ENCODE data around the gene DYDC2. TPM values are rescaled to one million over a fixed set of nuclear protein-coding genes. Genes with fewer than 3 reads are reported as not detected.
A peak's percentile ranks its signal among the peaks of the same experiment; 100 is the strongest.

DYDC2 gene
- total RNA-seq, result 10 to 100 TPM in 1 of 2 donors, 1 to 10 TPM in 1; 3.1 to 11.8 TPM
- polyA plus RNA-seq (ENCODE audit: insufficient read length in 2 of 2), result 10 to 100 TPM in 1 of 2 donors, 1 to 10 TPM in 1; 9.2 to 10.2 TPM
- long read RNA-seq, donor 1, partial matches to known transcripts, result 0 of 4 reads
- long read RNA-seq, donor 1, other reads (novel, unspliced or antisense), result 0 of 4 reads
- long read RNA-seq, donor 2, partial matches to known transcripts, result 0 of 1 reads
- long read RNA-seq, donor 2, other reads (novel, unspliced or antisense), result 0 of 1 reads
- long read RNA-seq, donor 3, partial matches to known transcripts, result 0 of 1 reads
- long read RNA-seq, donor 3, other reads (novel, unspliced or antisense), result 0 of 1 reads
- long read RNA-seq, donor 4, partial matches to known transcripts, result 0 of 1 reads
- long read RNA-seq, donor 4, other reads (novel, unspliced or antisense), result 0 of 1 reads

GRCh38 chr10:80356563-80356988 lies at the start of gene DYDC2, which contains the start of gene DYDC1:
Gene DYDC2, plus strand, starts transcription at chr10:80356781. Its CDS starts 5,663 bp downstream, at chr10:80362444.
Gene DYDC1, minus strand, starts transcription at chr10:80356755. Its CDS starts 4,154 bp downstream, at chr10:80352601.
- H3K4me3 ChIP-seq (ENCODE audit: low read depth, low read length), result peak within 1 kb of the TSS; percentile 48
- WGBS (ENCODE audit: insufficient coverage), result under 1% methylated on average over 43 of the region's 43 CpGs
- H3K4me1 ChIP-seq (ENCODE audit: control insufficient read depth, insufficient read depth, low read length), result peaks cover 16% of the 10 kb centered on the region
- H3K9me3 ChIP-seq (ENCODE audit: control insufficient read depth, insufficient read depth, low read length), result no peaks in the 10 kb centered on the region
- H3K27ac ChIP-seq (ENCODE audit: low read depth, low read length), result no peak within 1 kb of the TSS
- DNase-seq (ENCODE audit: low read depth in 4 of 6, low spot score in 6 of 6), result peak; percentile 19 to 97 (median 56)
- peaks cover 2% of the 10 kb centered on the region for H3K27me3 ChIP-seq (ENCODE audit: control insufficient read depth, insufficient read depth, low read length)
- peaks cover 4% of the 10 kb centered on the region for H3K36me3 ChIP-seq (ENCODE audit: control insufficient read depth, insufficient read depth, low read length)

- no peak for DNase-seq (ENCODE audit: low read depth in 4 of 6, low spot score in 6 of 6)
- Histone ChIP-seq H3K9me3 (ENCODE audit: control insufficient read depth, insufficient read depth, low read length) (no peaks in the 10 kb centered on the region), H3K27me3 (ENCODE audit: control insufficient read depth, insufficient read depth, low read length) (no peaks in the 10 kb centered on the region), H3K36me3 (ENCODE audit: control insufficient read depth, insufficient read depth, low read length) (no peaks in the 10 kb centered on the region), H3K4me1 (ENCODE audit: control insufficient read depth, insufficient read depth, low read length) (no peaks in the 10 kb centered on the region), H3K4me3 (ENCODE audit: low read depth, low read length) (no peak overlapping the region), H3K27ac (ENCODE audit: low read depth, low read length) (no peak overlapping the region)
- WGBS (ENCODE audit: insufficient coverage), result 100% methylated on average over 1 of the region's 5 CpGs
Measured at GRCh38 chr10:80313523-80313922, 43.1 kb upstream of the DYDC2 start.

GRCh38 chr10:80315391-80315790 lies 41.2 kb upstream of the DYDC2 start:
- Histone ChIP-seq H3K27ac (ENCODE audit: low read depth, low read length) (no peak overlapping the region), H3K27me3 (ENCODE audit: control insufficient read depth, insufficient read depth, low read length) (no peaks in the 10 kb centered on the region), H3K9me3 (ENCODE audit: control insufficient read depth, insufficient read depth, low read length) (no peaks in the 10 kb centered on the region), H3K4me1 (ENCODE audit: control insufficient read depth, insufficient read depth, low read length) (no peaks in the 10 kb centered on the region), H3K4me3 (ENCODE audit: low read depth, low read length) (no peak overlapping the region), H3K36me3 (ENCODE audit: control insufficient read depth, insufficient read depth, low read length) (no peaks in the 10 kb centered on the region)
- no peak for DNase-seq (ENCODE audit: low read depth in 4 of 6, low spot score in 6 of 6)
- 89% methylated on average over 17 of the region's 21 CpGs for WGBS (ENCODE audit: insufficient coverage)

- Histone ChIP-seq H3K4me1 (ENCODE audit: control insufficient read depth, insufficient read depth, low read length) (no peaks in the 10 kb centered on the region), H3K27ac (ENCODE audit: low read depth, low read length) (no peak overlapping the region), H3K36me3 (ENCODE audit: control insufficient read depth, insufficient read depth, low read length) (no peaks in the 10 kb centered on the region), H3K27me3 (ENCODE audit: control insufficient read depth, insufficient read depth, low read length) (no peaks in the 10 kb centered on the region), H3K9me3 (ENCODE audit: control insufficient read depth, insufficient read depth, low read length) (no peaks in the 10 kb centered on the region), H3K4me3 (ENCODE audit: low read depth, low read length) (no peak overlapping the region)
- no peak for DNase-seq (ENCODE audit: low read depth in 4 of 6, low spot score in 6 of 6)
Measured at GRCh38 chr10:80318742-80319141, 37.8 kb upstream of the DYDC2 start.

GRCh38 chr10:80319318-80319717 lies 37.3 kb upstream of the DYDC2 start:
- H3K4me1 ChIP-seq (ENCODE audit: control insufficient read depth, insufficient read depth, low read length), result no peaks in the 10 kb centered on the region
- no peaks in the 10 kb centered on the region for H3K36me3 ChIP-seq (ENCODE audit: control insufficient read depth, insufficient read depth, low read length)
- no peaks in the 10 kb centered on the region for H3K9me3 ChIP-seq (ENCODE audit: control insufficient read depth, insufficient read depth, low read length)
- no peak for DNase-seq (ENCODE audit: low read depth in 4 of 6, low spot score in 6 of 6)
- no peaks in the 10 kb centered on the region for H3K27me3 ChIP-seq (ENCODE audit: control insufficient read depth, insufficient read depth, low read length)
- H3K27ac ChIP-seq (ENCODE audit: low read depth, low read length), result no peak overlapping the region
- no peak overlapping the region for H3K4me3 ChIP-seq (ENCODE audit: low read depth, low read length)
- 100% methylated on average over 1 of the region's 2 CpGs for WGBS (ENCODE audit: insufficient coverage)

GRCh38 chr10:80319725-80320290 lies 36.8 kb upstream of the DYDC2 start:
- Histone ChIP-seq H3K36me3 (ENCODE audit: control insufficient read depth, insufficient read depth, low read length) (no peaks in the 10 kb centered on the region), H3K27me3 (ENCODE audit: control insufficient read depth, insufficient read depth, low read length) (no peaks in the 10 kb centered on the region), H3K4me3 (ENCODE audit: low read depth, low read length) (no peak overlapping the region), H3K9me3 (ENCODE audit: control insufficient read depth, insufficient read depth, low read length) (no peaks in the 10 kb centered on the region), H3K4me1 (ENCODE audit: control insufficient read depth, insufficient read depth, low read length) (no peaks in the 10 kb centered on the region), H3K27ac (ENCODE audit: low read depth, low read length) (no peak overlapping the region)
- DNase-seq (ENCODE audit: low read depth in 4 of 6, low spot score in 6 of 6), result no peak
- WGBS (ENCODE audit: insufficient coverage), result no CpG with 5 or more reads among the region's 2 CpGs

- Histone ChIP-seq H3K36me3 (ENCODE audit: control insufficient read depth, insufficient read depth, low read length) (no peaks in the 10 kb centered on the region), H3K27me3 (ENCODE audit: control insufficient read depth, insufficient read depth, low read length) (no peaks in the 10 kb centered on the region), H3K4me3 (ENCODE audit: low read depth, low read length) (no peak overlapping the region), H3K9me3 (ENCODE audit: control insufficient read depth, insufficient read depth, low read length) (no peaks in the 10 kb centered on the region), H3K4me1 (ENCODE audit: control insufficient read depth, insufficient read depth, low read length) (no peaks in the 10 kb centered on the region), H3K27ac (ENCODE audit: low read depth, low read length) (no peak overlapping the region)
- DNase-seq (ENCODE audit: low read depth in 4 of 6, low spot score in 6 of 6), result no peak
Measured at GRCh38 chr10:80320377-80320776, 36.2 kb upstream of the DYDC2 start.

- DNase-seq (ENCODE audit: low read depth in 4 of 6, low spot score in 6 of 6), result no peak
- H3K27ac ChIP-seq (ENCODE audit: low read depth, low read length), result no peak overlapping the region
- no peak overlapping the region for H3K4me3 ChIP-seq (ENCODE audit: low read depth, low read length)
- H3K9me3 ChIP-seq (ENCODE audit: control insufficient read depth, insufficient read depth, low read length), result no peaks in the 10 kb centered on the region
- no peaks in the 10 kb centered on the region for H3K27me3 ChIP-seq (ENCODE audit: control insufficient read depth, insufficient read depth, low read length)
- no peaks in the 10 kb centered on the region for H3K4me1 ChIP-seq (ENCODE audit: control insufficient read depth, insufficient read depth, low read length)
- WGBS (ENCODE audit: insufficient coverage), result no CpG with 5 or more reads among the region's 5 CpGs
- no peaks in the 10 kb centered on the region for H3K36me3 ChIP-seq (ENCODE audit: control insufficient read depth, insufficient read depth, low read length)
Measured at GRCh38 chr10:80321183-80321582, 35.4 kb upstream of the DYDC2 start.

GRCh38 chr10:80322158-80322557 lies 34.4 kb upstream of the DYDC2 start:
- Histone ChIP-seq H3K27ac (ENCODE audit: low read depth, low read length) (no peak overlapping the region), H3K4me1 (ENCODE audit: control insufficient read depth, insufficient read depth, low read length) (no peaks in the 10 kb centered on the region), H3K4me3 (ENCODE audit: low read depth, low read length) (no peak overlapping the region), H3K36me3 (ENCODE audit: control insufficient read depth, insufficient read depth, low read length) (no peaks in the 10 kb centered on the region), H3K9me3 (ENCODE audit: control insufficient read depth, insufficient read depth, low read length) (no peaks in the 10 kb centered on the region), H3K27me3 (ENCODE audit: control insufficient read depth, insufficient read depth, low read length) (no peaks in the 10 kb centered on the region)
- DNase-seq (ENCODE audit: low read depth in 4 of 6, low spot score in 6 of 6), result no peak
- WGBS (ENCODE audit: insufficient coverage), result no CpG with 5 or more reads among the region's 2 CpGs

- DNase-seq (ENCODE audit: low read depth in 4 of 6, low spot score in 6 of 6), result no peak
- no peak overlapping the region for H3K4me3 ChIP-seq (ENCODE audit: low read depth, low read length)
- H3K27ac ChIP-seq (ENCODE audit: low read depth, low read length), result no peak overlapping the region
- H3K9me3 ChIP-seq (ENCODE audit: control insufficient read depth, insufficient read depth, low read length), result no peaks in the 10 kb centered on the region
- no peaks in the 10 kb centered on the region for H3K27me3 ChIP-seq (ENCODE audit: control insufficient read depth, insufficient read depth, low read length)
- no peaks in the 10 kb centered on the region for H3K4me1 ChIP-seq (ENCODE audit: control insufficient read depth, insufficient read depth, low read length)
- H3K36me3 ChIP-seq (ENCODE audit: control insufficient read depth, insufficient read depth, low read length), result no peaks in the 10 kb centered on the region
- WGBS (ENCODE audit: insufficient coverage), result 86% methylated on average over 1 of the region's 1 CpG
Measured at GRCh38 chr10:80322711-80323110, 33.9 kb upstream of the DYDC2 start.

All from spinal cord (tissue), 10 donors.